Right lobe of liver (tissue), 4 donors: ENCODE data around the gene ZDHHC9.

Experiments
- CTCF ChIP-seq, 4 donors: fragments of 200-600 bp in 3 of 4; fragments of 450-650 bp in 1 of 4; IDR thresholded peaks; one replicate each; pipeline versions ENCODE4 v1.5.1 to v1.8.0; 2016 to 2022; ENCODE audit warnings: antibody characterized with exemption in 4 of 4, mild to moderate bottlenecking in 2 of 4
- POLR2A ChIP-seq: fragments of 450-650 bp; IDR thresholded peaks from one replicate; pipeline ENCODE4 v1.6.1; 2017; ENCODE audit warnings: antibody characterized with exemption, mild to moderate bottlenecking
- donor health status: DM: no; HTN: no; CAD: no.
- donor health status: DM: no; HTN: no; CAD: no.
- donor health status: DM: no; HTN: yes; CAD: no.

- TF ChIP-seq CTCF (IDR thresholded peaks at IDR 0.05): no peak
- TF ChIP-seq POLR2A: no peak
Measured at GRCh38 chrX:129845616-129846190, 2.0 kb upstream of the ZDHHC9 start.
